ENCODE data around the gene SERF1A. TPM values are rescaled to one million over a fixed set of nuclear protein-coding genes. Genes with fewer than 3 reads are reported as not detected.
"Not testable (repeated sequence)": the region's sequence is repeated elsewhere in the genome, so short reads cannot be mapped to it uniquely, and the experiment has no call there.

Gene SERF1A
- 10 to 100 TPM; 14.1 to 21.5 TPM for total RNA-seq

GRCh38 chr5:70900533-70901271, at the start of gene SERF1A:
SERF1A (plus strand) TSS chr5:70900669; CDS start chr5:70900870, 201 bp downstream.
- not testable (repeated sequence) for DNase-seq; H3K36me3 Mint-ChIP-seq (ENCODE audit: insufficient read depth in 2 of 2); H3K9me3 Mint-ChIP-seq; H3K4me3 Mint-ChIP-seq; H3K4me1 Mint-ChIP-seq (ENCODE audit: low read depth); H3K27ac Mint-ChIP-seq; H3K27me3 Mint-ChIP-seq (ENCODE audit: low read depth)
- ATAC-seq (replicated peaks in 1 of 2), result peak; percentile 94 to 95

- not testable (repeated sequence) for H3K27me3 Mint-ChIP-seq (ENCODE audit: low read depth); H3K36me3 Mint-ChIP-seq (ENCODE audit: insufficient read depth in 2 of 2); H3K27ac Mint-ChIP-seq; DNase-seq; H3K9me3 Mint-ChIP-seq; H3K4me1 Mint-ChIP-seq (ENCODE audit: low read depth); ATAC-seq (replicated peaks in 1 of 2); H3K4me3 Mint-ChIP-seq
Measured at GRCh38 chr5:70866778-70867177, 33.7 kb upstream of the SERF1A start.

DNA sequence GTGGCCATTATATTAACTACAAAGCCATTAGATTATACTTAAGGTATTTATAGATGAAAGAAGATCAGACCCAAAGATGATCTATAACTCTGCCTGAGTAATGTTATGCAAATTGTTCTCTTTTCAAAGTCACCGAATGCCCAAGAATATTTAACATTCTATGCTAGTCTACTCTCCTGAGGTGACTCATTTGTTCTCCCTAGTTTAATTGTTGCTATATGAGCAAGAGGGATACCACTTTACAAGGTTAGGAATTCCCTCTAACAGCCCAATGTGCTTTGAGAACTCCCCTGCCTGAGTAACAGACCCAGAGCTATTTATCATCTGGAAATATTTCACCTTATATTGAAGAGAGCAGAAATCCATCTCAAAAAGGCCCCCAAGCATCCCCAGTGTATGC, 29.8 kb upstream of the SERF1A start:
- H3K36me3 Mint-ChIP-seq (ENCODE audit: insufficient read depth in 2 of 2); H3K27ac Mint-ChIP-seq; H3K4me3 Mint-ChIP-seq; ATAC-seq (replicated peaks in 1 of 2); H3K9me3 Mint-ChIP-seq; H3K27me3 Mint-ChIP-seq (ENCODE audit: low read depth); DNase-seq; H3K4me1 Mint-ChIP-seq (ENCODE audit: low read depth): not testable (repeated sequence)

GRCh38 chr5:70896076-70896475, 4.4 kb upstream of the SERF1A start:
- not testable (repeated sequence) for ATAC-seq (replicated peaks in 1 of 2); H3K9me3 Mint-ChIP-seq; H3K36me3 Mint-ChIP-seq (ENCODE audit: insufficient read depth in 2 of 2); H3K27me3 Mint-ChIP-seq (ENCODE audit: low read depth); H3K27ac Mint-ChIP-seq; DNase-seq; H3K4me3 Mint-ChIP-seq; H3K4me1 Mint-ChIP-seq (ENCODE audit: low read depth)

DNA sequence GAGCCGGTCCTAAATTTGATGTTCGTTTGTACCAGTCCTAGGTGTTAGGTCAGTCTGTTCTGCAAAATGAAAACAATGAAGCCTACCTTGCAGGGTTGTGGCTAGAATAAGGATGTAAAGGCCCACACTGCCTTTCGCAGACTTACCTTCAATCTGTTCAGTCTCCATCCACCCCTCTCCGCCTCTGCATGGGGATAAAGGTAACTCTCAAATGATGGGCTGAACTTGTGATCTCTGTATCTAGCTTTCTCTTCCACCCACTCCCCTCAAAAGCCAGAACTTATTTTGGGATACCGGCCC, 753 bp downstream of the SERF1A start:
- not testable (repeated sequence) for H3K9me3 Mint-ChIP-seq; H3K36me3 Mint-ChIP-seq (ENCODE audit: insufficient read depth in 2 of 2); H3K4me3 Mint-ChIP-seq; DNase-seq; H3K4me1 Mint-ChIP-seq (ENCODE audit: low read depth); H3K27ac Mint-ChIP-seq; H3K27me3 Mint-ChIP-seq (ENCODE audit: low read depth)
- ATAC-seq (replicated peaks in 1 of 2), result peak; percentile 19 to 24

DNA sequence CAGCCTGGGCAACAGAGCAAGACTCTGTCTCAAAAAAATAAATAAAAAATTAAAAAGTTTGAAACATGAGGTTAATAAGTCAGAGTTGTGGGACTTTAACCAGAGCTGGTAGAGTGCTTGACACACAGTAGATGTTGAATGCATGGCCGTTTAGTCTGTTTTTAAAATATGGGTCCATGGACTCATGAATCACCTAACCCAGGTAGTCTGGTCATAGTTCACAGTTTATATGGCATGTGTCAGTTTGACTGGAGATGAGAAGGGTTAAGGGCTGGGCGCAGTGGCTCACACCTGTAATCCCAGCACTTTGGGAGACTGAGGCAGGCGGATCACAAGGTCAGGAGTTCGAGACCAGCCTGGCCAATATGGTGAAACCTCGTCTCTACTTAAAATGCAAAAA, 6.2 kb downstream of the SERF1A start:
- H3K27me3 Mint-ChIP-seq (ENCODE audit: low read depth); H3K4me3 Mint-ChIP-seq; H3K4me1 Mint-ChIP-seq (ENCODE audit: low read depth); H3K27ac Mint-ChIP-seq; H3K36me3 Mint-ChIP-seq (ENCODE audit: insufficient read depth in 2 of 2); H3K9me3 Mint-ChIP-seq; DNase-seq; ATAC-seq (replicated peaks in 1 of 2): not testable (repeated sequence)

- H3K9me3 Mint-ChIP-seq; H3K27ac Mint-ChIP-seq; H3K27me3 Mint-ChIP-seq (ENCODE audit: low read depth); ATAC-seq (replicated peaks in 1 of 2); H3K36me3 Mint-ChIP-seq (ENCODE audit: insufficient read depth in 2 of 2); DNase-seq; H3K4me3 Mint-ChIP-seq; H3K4me1 Mint-ChIP-seq (ENCODE audit: low read depth): not testable (repeated sequence)
Measured at GRCh38 chr5:70916829-70917228, 16.4 kb downstream of the SERF1A start.

GRCh38 chr5:70925211-70925562, 24.7 kb downstream of the SERF1A start:
- not testable (repeated sequence) for DNase-seq; ATAC-seq (replicated peaks in 1 of 2); H3K36me3 Mint-ChIP-seq (ENCODE audit: insufficient read depth in 2 of 2); H3K4me1 Mint-ChIP-seq (ENCODE audit: low read depth); H3K9me3 Mint-ChIP-seq; H3K27ac Mint-ChIP-seq; H3K27me3 Mint-ChIP-seq (ENCODE audit: low read depth); H3K4me3 Mint-ChIP-seq

- DNase-seq, H3K27ac Mint-ChIP-seq: not testable (repeated sequence)
- peak; percentile 15 to 28 for ATAC-seq (replicated peaks in 1 of 2)
Measured at GRCh38 chr5:70931709-70932368, 31.4 kb downstream of the SERF1A start.

DNA sequence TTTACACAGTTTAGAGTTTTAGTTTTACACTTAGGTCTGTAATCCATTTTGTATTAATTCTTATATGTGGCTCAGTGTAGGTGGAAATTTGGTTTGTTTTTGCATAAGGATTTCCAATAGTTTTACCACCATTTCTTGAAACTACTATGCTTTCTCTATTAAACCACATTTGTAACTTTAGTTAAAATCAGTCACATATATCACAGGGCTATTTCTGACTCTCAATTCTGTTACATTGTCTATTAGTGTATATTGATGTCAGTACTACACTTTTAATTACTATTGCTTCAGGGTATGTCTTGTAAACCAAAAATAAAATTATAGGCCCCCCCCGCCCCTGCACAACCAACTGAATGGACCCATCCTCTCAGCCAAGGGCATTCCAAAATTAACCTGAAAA, 32.1 kb downstream of the SERF1A start:
- H3K27me3 Mint-ChIP-seq (ENCODE audit: low read depth); H3K9me3 Mint-ChIP-seq; H3K4me1 Mint-ChIP-seq (ENCODE audit: low read depth); DNase-seq; H3K36me3 Mint-ChIP-seq (ENCODE audit: insufficient read depth in 2 of 2); H3K4me3 Mint-ChIP-seq; H3K27ac Mint-ChIP-seq: not testable (repeated sequence)
- peak; percentile 7 to 14 for ATAC-seq (replicated peaks in 1 of 2)

More at GRCh38 chr5:70931709-70932368, 31.4 kb downstream of the SERF1A start:
- H3K36me3 Mint-ChIP-seq (ENCODE audit: insufficient read depth in 2 of 2); H3K4me1 Mint-ChIP-seq (ENCODE audit: low read depth); H3K27me3 Mint-ChIP-seq (ENCODE audit: low read depth); H3K4me3 Mint-ChIP-seq; H3K9me3 Mint-ChIP-seq: not testable (repeated sequence)

- not testable (repeated sequence) for H3K27me3 Mint-ChIP-seq (ENCODE audit: low read depth); H3K36me3 Mint-ChIP-seq (ENCODE audit: insufficient read depth in 2 of 2); H3K9me3 Mint-ChIP-seq; DNase-seq; H3K4me3 Mint-ChIP-seq; H3K27ac Mint-ChIP-seq; H3K4me1 Mint-ChIP-seq (ENCODE audit: low read depth); ATAC-seq (replicated peaks in 1 of 2)
Measured at GRCh38 chr5:70953068-70953467, 52.6 kb downstream of the SERF1A start.

Other genes starting within 250 kb of the SERF1A start
- gene SMN1, start 24.4 kb downstream of the SERF1A start, total RNA-seq, result 10 to 100 TPM; 35.0 to 67.1 TPM
- 10 to 100 TPM in 1 of 2 donors, 1 to 10 TPM in 1; 5.7 to 10.7 TPM for gene NAIP, start 124.7 kb downstream of the SERF1A start, total RNA-seq
- 10 to 100 TPM; 24.1 to 30.0 TPM for gene GTF2H2, start 167.0 kb downstream of the SERF1A start, total RNA-seq

Data from activated T-cell treated with anti-CD3 and anti-CD28 coated beads, Interleukin-2, amount 50 U/mL, for 72 hours (primary cell).